ENCODE data around the gene FOLR3.
"Not testable (repeated sequence)": the region's sequence is repeated elsewhere in the genome, so short reads cannot be mapped to it uniquely, and the experiment has no call there.

- TF ChIP-seq CTCF, POLR2A (IDR thresholded peaks at IDR 0.05): not testable (repeated sequence)
These were observed 45.5 kb downstream of the FOLR3 start for GRCh38 chr11:72180892-72181552.

All from thyroid gland (tissue), 4 donors.